Natural killer cell (primary cell): Measurements from ENCODE around the gene VWC2. TPM values are rescaled to one million over a fixed set of nuclear protein-coding genes. Genes with fewer than 3 reads are reported as not detected.

Source experiments
- ATAC-seq, 3 donors: fragments of 150-1000 bp in 2 of 3; fragments of 200-7000 bp in 1 of 3; cut with Tn5 transposase; 1 replicate in 1 of 3; 2 replicates in 2 of 3; pipeline ENCODE4 v1.10.0; 2021; ENCODE audit warnings: mild to moderate bottlenecking in 2 of 3, moderate library complexity in 2 of 3
- DNase-seq, 2 donors: peaks; one replicate each; pipeline versions ENCODE4 v3.0.0 to v3.0.0-alpha.2; 2013 to 2021; ENCODE audit warnings: mixed read lengths in 1 of 2
- H3K27ac ChIP-seq: one replicate; pipeline ENCODE4 v1.5.1; 2013; ENCODE audit warnings: mild to moderate bottlenecking, low read length
- H3K27me3 ChIP-seq: one replicate; pipeline ENCODE4 v1.6.1; 2013; ENCODE audit warnings: low read length; ENCODE audit not compliant: control insufficient read depth, insufficient read depth
- H3K36me3 ChIP-seq: one replicate; pipeline ENCODE4 v1.6.1; 2013; ENCODE audit warnings: low read length; ENCODE audit not compliant: control insufficient read depth, insufficient read depth
- H3K4me1 ChIP-seq: one replicate; pipeline ENCODE4 v1.6.1; 2013; ENCODE audit warnings: low read length; ENCODE audit not compliant: control insufficient read depth, insufficient read depth
- H3K4me3 ChIP-seq: one replicate; pipeline ENCODE4 v1.5.1; 2013; ENCODE audit warnings: low read length
- H3K9me3 ChIP-seq: one replicate; pipeline ENCODE4 v1.6.1; 2013; ENCODE audit warnings: low read length; ENCODE audit not compliant: control insufficient read depth, insufficient read depth
- H3K27ac Mint-ChIP-seq, 2 donors: one replicate each; pipeline ENCODE4 v1.8.0; 2022; ENCODE audit warnings: mild to moderate bottlenecking in 2 of 2, mixed read lengths in 2 of 2, moderate library complexity in 1 of 2
- H3K27me3 Mint-ChIP-seq, 2 donors: one replicate each; pipeline ENCODE4 v1.8.0; 2022; ENCODE audit warnings: low read depth in 2 of 2, mixed read lengths in 2 of 2
- H3K36me3 Mint-ChIP-seq: one replicate; pipeline ENCODE4 v1.8.0; 2022; ENCODE audit warnings: mixed read lengths
- H3K4me1 Mint-ChIP-seq, 2 donors: one replicate each; pipeline ENCODE4 v1.8.0; 2022; ENCODE audit warnings: mixed read lengths in 2 of 2
- H3K4me3 Mint-ChIP-seq: one replicate; pipeline ENCODE4 v1.8.0; 2022; ENCODE audit warnings: mild to moderate bottlenecking, moderate library complexity, mixed read lengths
- H3K9me3 Mint-ChIP-seq, 2 donors: one replicate each; pipeline ENCODE4 v1.8.0; 2022; ENCODE audit warnings: mixed read lengths in 2 of 2
- WGBS: methylation state at CpG from one replicate; pipeline ENCODE4 v1.1.7; 2013; ENCODE audit warnings: missing lambda C conversion rate; ENCODE audit not compliant: insufficient coverage; 5-methylcytosine and 5-hydroxymethylcytosine counted together
- intact Hi-C: fragments of 100-400 bp; cut with micrococcal nuclease; formaldehyde crosslinking; loops from one replicate; pipeline ENCODE4 v1.14.2; 2022
- total RNA-seq, 4 donors: library from RNA; stranded (reverse); fragments of 120-200 nt in 1 of 4; gene quantifications; one replicate each; pipeline versions ENCODE4 v1.2.3 to v1.2.4, GENCODE V29; 2013 to 2022
- TF ChIP-seq, protein P1 (sequence below): fragments of 200-600 bp; IDR thresholded peaks from one replicate; pipeline ENCODE4 v1.8.0; 2022; ENCODE audit warnings: antibody characterized with exemption

The VWC2 gene
- total RNA-seq, 3 donors from 2014 or later (not counting 1 experiment from before 2014, with no cell fraction given) = not detected

DNA sequence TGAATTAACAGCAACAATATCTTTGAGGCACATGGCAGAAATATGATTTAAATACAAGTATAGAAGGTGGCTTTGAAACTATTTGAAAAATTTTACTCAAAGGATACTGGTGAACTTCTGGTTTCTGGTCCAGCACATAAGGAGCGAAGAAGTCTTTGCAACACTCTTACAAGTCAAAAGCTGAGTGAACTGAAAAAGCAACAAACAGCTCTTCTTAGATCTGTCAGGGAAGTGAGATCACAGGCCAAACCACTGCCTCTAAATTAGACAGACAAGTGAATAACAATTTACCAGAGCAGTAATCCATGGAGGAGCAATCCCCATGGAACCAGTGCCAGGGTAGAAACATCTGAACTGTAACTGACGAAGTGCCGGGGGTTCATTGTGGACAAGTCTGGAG, 9.6 kb upstream of the VWC2 start:
- H3K27ac ChIP-seq = no peak overlapping the region
- H3K4me1 ChIP-seq = no peaks in the 10 kb centered on the region
- no peak overlapping the region for H3K27ac Mint-ChIP-seq
- DNase-seq (no peak), ATAC-seq (no peak)
- TF ChIP-seq, protein P1, sequence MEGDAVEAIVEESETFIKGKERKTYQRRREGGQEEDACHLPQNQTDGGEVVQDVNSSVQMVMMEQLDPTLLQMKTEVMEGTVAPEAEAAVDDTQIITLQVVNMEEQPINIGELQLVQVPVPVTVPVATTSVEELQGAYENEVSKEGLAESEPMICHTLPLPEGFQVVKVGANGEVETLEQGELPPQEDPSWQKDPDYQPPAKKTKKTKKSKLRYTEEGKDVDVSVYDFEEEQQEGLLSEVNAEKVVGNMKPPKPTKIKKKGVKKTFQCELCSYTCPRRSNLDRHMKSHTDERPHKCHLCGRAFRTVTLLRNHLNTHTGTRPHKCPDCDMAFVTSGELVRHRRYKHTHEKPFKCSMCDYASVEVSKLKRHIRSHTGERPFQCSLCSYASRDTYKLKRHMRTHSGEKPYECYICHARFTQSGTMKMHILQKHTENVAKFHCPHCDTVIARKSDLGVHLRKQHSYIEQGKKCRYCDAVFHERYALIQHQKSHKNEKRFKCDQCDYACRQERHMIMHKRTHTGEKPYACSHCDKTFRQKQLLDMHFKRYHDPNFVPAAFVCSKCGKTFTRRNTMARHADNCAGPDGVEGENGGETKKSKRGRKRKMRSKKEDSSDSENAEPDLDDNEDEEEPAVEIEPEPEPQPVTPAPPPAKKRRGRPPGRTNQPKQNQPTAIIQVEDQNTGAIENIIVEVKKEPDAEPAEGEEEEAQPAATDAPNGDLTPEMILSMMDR = no peak
- no peaks in the 10 kb centered on the region for H3K9me3 Mint-ChIP-seq
- no peaks in the 10 kb centered on the region for H3K9me3 ChIP-seq
- no peaks in the 10 kb centered on the region for H3K36me3 ChIP-seq
- 89% methylated on average over 3 of the region's 3 CpGs for WGBS
- no peak overlapping the region for H3K4me3 Mint-ChIP-seq
- H3K27me3 ChIP-seq = no peaks in the 10 kb centered on the region
- H3K36me3 Mint-ChIP-seq = no peaks in the 10 kb centered on the region
- no peaks in the 10 kb centered on the region for H3K27me3 Mint-ChIP-seq
- H3K4me3 ChIP-seq = no peak overlapping the region
- no peaks in the 10 kb centered on the region for H3K4me1 Mint-ChIP-seq
- intact Hi-C loops = no loop called here

DNA sequence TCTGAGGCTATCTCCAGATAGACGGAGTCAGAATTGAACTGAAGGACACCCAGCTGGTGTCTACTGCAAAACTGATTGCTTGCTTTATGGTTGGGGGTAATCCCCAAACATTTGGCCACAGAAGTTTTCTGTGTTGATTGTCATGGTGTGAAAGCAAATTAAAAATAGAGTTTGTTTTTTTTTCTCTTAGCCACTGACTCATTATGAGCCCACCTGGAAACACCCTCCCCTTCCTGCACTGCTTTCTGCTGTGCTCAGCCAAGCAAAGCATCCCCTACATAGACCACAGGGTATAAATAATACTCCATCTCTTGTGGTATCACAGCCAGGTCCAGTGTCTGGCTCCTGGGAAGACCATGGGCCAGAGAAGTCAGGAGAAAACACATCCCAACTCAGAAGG, 6.5 kb upstream of the VWC2 start:
- peaks cover 0 to 4% of the 10 kb centered on the region in 2 donors for H3K9me3 Mint-ChIP-seq
- no peak for DNase-seq
- TF ChIP-seq, protein P1 = no peak
- H3K27ac ChIP-seq = no peak overlapping the region
- no peaks in the 10 kb centered on the region for H3K27me3 ChIP-seq
- no peak overlapping the region for H3K27ac Mint-ChIP-seq
- no peaks in the 10 kb centered on the region for H3K9me3 ChIP-seq
- H3K4me3 ChIP-seq = no peak overlapping the region
- intact Hi-C loops = no loop called here
- H3K36me3 ChIP-seq = no peaks in the 10 kb centered on the region
- peaks cover 10 to 13% of the 10 kb centered on the region in 2 donors for H3K27me3 Mint-ChIP-seq
- H3K36me3 Mint-ChIP-seq = no peaks in the 10 kb centered on the region
- no peaks in the 10 kb centered on the region for H3K4me1 ChIP-seq
- no peak overlapping the region for H3K4me3 Mint-ChIP-seq
- ATAC-seq = no peak
- no peaks in the 10 kb centered on the region for H3K4me1 Mint-ChIP-seq
- 81% methylated on average over 1 of the region's 1 CpG for WGBS

DNA sequence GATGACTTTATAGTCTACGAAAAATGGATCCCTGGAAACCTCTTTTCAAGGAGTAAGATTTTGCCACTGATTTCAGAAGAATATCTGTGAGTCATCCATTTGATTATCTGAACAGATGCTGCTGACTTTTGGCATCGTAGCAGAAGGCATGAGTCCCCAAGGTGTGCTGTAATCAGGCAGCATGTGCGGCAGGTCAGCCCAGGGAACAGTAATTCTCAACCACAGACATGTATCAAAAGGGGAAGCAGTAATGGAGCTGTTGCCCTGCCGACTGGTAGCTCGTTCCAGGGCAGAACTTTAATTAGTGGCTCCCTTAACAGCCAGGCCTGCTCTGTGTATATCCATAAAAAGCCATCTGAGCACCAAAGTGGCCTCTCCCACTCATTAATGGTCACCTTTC, 5.7 kb upstream of the VWC2 start:
- no peaks in the 10 kb centered on the region for H3K4me1 Mint-ChIP-seq
- H3K27ac Mint-ChIP-seq = no peak overlapping the region
- TF ChIP-seq, protein P1 = no peak
- Histone ChIP-seq H3K27me3 (peaks cover 3% of the 10 kb centered on the region), H3K27ac (no peak overlapping the region), H3K9me3 (no peaks in the 10 kb centered on the region), H3K4me1 (no peaks in the 10 kb centered on the region), H3K4me3 (no peak overlapping the region), H3K36me3 (no peaks in the 10 kb centered on the region)
- peaks cover 16 to 17% of the 10 kb centered on the region in 2 donors for H3K27me3 Mint-ChIP-seq
- peaks cover 2% of the 10 kb centered on the region for H3K36me3 Mint-ChIP-seq
- no peak for DNase-seq
- 59% methylated on average over 5 of the region's 5 CpGs for WGBS
- ATAC-seq = no peak
- intact Hi-C loops = no loop called here
- H3K4me3 Mint-ChIP-seq = no peak overlapping the region
- H3K9me3 Mint-ChIP-seq = peaks cover 0 to 4% of the 10 kb centered on the region in 2 donors

DNA sequence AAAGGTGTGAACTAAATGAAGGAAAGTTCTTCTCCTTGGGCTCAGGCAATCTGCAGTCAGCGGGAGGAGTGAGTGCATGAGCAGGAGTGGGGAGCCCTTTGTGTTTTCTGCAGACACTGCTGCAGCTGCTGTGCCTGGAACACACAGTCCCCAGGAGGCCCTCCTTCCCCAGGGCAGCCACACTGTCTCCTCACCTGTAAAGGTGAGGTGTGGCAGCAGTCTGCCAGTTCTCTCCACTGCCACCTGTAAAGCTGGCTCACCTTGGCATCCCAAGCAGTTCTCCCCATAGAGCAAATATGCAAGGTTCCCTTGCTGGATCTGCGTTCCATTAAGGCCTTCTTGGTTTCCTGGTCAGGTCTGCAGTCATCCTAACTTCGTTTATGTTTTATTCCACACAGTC, 5.2 kb upstream of the VWC2 start:
- Histone ChIP-seq H3K4me1 (no peaks in the 10 kb centered on the region), H3K4me3 (no peak overlapping the region), H3K27ac (no peak overlapping the region), H3K9me3 (no peaks in the 10 kb centered on the region), H3K36me3 (no peaks in the 10 kb centered on the region), H3K27me3 (peaks cover 3% of the 10 kb centered on the region)
- TF ChIP-seq, protein P1 = no peak
- intact Hi-C loops = no loop called here
- Mint-ChIP-seq H3K4me1 (peaks cover 4% of the 10 kb centered on the region in 2 donors), H3K27ac (no peak overlapping the region), H3K4me3 (no peak overlapping the region), H3K36me3 (peaks cover 8% of the 10 kb centered on the region), H3K9me3 (peaks cover 0 to 4% of the 10 kb centered on the region in 2 donors), H3K27me3 (peaks cover 22 to 23% of the 10 kb centered on the region in 2 donors)
- WGBS = 75% methylated on average over 3 of the region's 3 CpGs
- ATAC-seq = no peak
- DNase-seq = no peak
